GF-D8 (cell line): ENCODE data around the gene EIF3C.
"Not testable (repeated sequence)": the region's sequence is repeated elsewhere in the genome, so short reads cannot be mapped to it uniquely, and the experiment has no call there.

Source experiments
- DNase-seq: peaks from one replicate; lab custom pipeline; 2025; lab: John Stamatoyannopoulos, UW

Gene EIF3C, protein sequence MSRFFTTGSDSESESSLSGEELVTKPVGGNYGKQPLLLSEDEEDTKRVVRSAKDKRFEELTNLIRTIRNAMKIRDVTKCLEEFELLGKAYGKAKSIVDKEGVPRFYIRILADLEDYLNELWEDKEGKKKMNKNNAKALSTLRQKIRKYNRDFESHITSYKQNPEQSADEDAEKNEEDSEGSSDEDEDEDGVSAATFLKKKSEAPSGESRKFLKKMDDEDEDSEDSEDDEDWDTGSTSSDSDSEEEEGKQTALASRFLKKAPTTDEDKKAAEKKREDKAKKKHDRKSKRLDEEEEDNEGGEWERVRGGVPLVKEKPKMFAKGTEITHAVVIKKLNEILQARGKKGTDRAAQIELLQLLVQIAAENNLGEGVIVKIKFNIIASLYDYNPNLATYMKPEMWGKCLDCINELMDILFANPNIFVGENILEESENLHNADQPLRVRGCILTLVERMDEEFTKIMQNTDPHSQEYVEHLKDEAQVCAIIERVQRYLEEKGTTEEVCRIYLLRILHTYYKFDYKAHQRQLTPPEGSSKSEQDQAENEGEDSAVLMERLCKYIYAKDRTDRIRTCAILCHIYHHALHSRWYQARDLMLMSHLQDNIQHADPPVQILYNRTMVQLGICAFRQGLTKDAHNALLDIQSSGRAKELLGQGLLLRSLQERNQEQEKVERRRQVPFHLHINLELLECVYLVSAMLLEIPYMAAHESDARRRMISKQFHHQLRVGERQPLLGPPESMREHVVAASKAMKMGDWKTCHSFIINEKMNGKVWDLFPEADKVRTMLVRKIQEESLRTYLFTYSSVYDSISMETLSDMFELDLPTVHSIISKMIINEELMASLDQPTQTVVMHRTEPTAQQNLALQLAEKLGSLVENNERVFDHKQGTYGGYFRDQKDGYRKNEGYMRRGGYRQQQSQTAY

DNA sequence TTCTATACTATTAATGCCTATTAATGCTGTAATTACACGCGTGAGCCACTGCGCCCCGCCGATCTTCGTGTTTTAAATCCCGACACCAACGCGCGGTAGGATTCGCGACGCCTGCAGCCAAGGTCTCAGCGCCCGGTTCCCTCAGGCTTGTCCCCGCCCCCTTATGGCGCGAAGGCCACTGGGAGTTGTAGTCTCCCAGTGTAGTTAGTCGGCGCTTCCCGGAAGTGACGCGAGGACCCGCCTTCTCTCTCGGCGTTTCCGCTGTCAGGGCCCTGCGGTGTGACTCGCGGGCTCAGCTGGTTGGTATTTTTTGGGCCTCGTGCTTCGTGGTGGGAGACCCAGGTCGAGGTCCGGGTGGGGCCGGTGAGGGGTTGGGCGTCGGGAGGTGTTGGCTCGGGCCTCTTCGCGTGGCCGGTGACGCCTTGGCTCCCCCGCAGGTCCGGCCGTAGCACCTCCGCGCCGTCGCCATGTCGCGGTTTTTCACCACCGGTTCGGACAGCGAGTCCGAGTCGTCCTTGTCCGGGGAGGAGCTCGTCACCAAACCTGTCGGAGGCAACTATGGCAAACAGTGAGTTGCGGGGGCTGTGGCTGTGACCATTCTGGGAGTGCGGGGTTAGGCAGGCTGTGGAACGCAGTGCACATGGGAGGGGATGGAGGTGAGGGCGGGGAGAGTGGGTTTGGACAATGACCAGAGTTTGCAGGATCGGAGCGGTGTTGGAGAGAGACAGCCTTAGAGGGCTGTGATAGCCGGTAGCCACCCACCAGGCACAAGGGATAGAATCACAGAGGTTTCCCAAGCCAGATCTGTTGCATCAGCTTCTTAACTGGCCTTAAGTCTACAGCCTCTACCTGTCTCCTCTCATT lies at the start of gene EIF3C:
Gene EIF3C (plus strand): TSS at position 245 of the 864 bp plus-strand sequence. CDS start 223 bp downstream, at position 468.
- not testable (repeated sequence) for DNase-seq

DNA sequence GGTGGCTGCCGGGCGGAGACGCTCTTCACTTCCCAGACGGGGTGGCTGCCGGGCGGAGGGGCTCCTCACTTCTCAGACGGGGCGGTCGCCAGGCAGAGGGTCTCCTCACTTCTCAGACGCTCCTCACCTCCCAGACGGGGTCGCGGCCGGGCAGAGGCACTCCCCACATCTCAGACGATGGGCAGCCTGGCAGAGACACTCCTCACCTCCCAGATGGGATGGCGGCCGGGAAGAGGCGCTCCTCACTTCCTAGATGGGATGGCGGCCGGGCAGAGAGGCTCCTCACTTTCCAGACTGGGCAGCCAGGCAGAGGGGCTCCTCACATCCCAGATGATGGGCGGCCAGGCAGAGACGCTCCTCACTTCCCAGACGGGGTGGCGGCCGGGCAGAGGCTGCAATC lies 45.0 kb upstream of the EIF3C start:
- not testable (repeated sequence) for DNase-seq

DNA sequence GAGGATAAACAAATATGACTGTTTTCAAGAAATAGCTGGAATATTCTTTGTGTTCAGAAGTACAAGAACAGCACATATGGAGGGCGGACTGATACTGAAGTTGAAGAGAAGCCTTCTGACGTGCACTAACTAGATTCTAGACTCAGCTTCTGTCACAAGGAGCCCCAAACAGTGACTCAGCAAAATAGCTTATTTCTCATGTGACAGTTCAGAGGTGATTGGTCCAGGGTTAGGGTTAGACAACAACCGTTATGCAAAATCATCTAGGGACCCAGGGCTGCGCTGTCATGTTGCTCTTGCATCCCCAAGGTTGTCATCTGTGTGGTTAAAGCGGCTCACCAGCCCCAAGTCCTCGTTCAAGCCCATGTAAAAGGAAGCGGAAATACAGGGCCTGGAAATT lies 43.8 kb upstream of the EIF3C start:
- not testable (repeated sequence) for DNase-seq

DNA sequence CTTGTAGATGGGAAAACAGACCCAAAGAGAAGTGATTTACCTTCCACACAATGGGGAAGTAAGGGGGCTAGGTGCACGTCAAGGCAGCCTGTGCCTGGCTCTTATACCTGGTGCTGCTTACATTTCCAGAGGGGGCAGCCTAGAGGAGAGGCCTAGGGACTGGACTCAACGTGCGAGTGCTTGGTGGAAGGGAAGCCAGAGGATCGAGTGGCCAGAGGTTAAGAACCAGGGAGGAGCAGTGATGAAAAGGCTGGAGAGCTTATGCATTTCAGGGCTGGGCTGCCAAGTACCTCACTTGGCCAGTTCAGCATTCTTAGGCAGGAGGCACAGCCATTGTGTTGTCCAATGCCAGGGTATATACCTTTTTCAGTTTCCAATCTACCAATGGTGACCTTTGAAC lies 43.1 kb upstream of the EIF3C start:
- not testable (repeated sequence) for DNase-seq

DNA sequence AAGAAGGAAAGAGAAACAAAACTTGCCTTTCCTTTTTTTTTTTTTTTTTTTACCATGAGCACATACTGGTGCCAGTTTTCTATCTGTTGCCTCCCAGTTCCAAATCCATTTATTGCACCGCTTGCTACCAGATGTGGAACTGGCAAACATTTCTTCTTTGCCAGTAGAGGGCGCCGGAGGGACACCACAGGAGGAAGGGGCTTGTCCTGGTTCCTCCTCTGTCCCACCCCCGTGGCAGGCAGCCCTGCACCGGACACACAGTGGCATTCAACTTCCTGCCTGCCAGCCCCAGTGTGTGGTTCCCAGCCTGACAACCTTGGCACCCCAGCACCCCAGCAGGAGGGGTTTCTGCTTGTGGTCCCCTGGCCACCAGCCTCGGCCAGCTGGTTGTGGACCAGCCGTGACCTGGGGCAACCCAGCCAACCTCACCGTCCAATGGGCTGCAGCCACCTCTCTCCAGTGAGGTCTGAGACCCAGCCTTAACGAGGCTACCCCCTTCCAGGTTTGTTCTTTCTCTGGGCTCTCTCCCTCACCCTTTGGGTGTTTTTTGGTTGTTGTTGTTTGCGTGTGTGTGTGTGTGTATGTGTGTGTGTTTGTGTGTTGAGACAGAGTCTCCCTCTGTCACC lies 22.8 kb upstream of the EIF3C start:
- DNase-seq, result not testable (repeated sequence)

DNA sequence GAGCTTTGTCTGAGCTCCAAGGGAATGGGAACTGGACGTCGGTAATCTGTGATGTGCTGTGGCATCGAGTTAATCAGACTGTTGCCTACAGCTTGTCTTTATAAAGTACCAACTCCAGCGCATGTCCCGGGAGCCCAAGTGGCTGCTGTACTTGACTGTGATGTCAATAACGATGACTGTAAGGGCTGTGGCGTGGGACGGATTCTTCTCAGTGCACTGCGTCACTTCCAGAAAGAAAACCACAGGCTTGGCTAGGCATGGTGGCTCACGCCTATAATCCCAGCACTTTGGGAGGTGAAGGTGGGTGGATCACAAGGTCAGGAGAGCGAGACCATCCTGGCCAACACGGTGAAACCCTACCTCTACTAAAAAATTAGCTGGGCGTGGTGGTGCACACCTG lies 21.8 kb upstream of the EIF3C start:
- not testable (repeated sequence) for DNase-seq

DNA sequence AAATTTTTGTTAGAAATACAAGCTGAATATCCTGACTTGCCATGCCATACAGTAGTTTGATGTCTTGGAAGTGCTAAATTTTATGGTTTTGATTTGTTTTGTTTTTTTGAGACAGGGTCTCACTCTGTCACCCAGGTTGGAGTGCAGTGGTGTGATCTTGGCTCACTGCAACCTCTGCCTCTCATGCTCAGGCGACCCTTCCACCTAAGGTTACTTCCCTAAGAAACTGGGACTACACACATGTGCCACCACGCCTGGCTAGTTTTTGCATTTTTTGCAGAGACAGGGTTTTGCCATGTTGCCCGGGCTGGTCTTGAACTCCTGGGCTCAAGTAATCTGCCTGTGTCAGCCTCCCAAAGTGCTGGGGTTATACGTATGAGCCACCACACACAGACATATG lies 19.5 kb upstream of the EIF3C start:
- not testable (repeated sequence) for DNase-seq

DNA sequence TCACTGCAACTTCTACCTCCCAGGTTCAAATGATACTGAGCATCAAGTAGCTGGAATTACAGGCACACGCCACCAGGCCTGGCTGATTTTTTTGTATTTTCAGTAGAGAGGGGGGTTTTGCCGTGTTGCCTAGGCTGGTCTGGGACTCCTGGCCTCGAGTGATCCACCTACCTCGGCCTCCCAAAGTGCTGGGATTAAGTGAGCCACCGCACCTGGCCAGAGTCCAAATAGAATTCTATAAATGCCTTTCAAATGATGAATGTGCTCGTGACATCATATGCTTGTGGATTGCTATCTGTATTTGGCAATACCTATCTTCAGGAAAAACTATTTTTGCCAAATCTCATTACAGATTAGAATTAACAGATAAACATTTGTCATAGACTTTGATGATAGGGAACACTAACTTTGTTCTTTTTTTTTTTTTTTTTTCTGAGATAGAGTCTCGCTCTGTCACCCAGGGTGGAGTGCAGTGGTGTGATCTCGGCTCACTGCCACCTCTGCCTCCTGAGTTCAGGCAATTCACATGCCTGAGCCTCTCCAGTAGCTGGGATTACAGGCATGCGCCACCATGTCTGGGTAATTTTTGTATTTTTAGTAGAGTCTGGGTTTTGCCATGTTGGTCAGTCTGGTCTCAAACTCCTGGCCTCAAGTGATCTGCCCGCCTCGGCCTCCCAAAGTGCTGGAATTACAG lies 17.9 kb upstream of the EIF3C start:
- not testable (repeated sequence) for DNase-seq

DNA sequence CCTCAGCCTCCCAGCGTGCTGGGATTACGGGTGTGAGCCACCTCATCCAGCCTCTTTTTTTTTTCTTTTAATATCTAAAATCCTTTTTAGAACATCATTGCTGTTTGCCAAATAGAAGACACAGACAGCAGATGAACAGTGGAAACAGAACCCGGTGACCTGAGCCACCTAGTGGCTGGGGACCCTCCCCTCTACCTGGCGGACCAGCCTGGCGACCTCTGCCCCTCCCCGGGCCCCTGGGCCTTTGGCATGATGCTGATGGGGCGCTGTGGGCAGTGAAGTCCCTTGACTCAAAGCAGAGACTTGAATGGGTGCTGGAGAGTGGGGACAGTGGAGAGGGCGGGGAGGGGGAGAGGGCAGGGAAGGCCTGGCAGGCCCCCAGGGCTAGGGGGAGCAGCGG lies 11.5 kb upstream of the EIF3C start:
- DNase-seq, result not testable (repeated sequence)

DNA sequence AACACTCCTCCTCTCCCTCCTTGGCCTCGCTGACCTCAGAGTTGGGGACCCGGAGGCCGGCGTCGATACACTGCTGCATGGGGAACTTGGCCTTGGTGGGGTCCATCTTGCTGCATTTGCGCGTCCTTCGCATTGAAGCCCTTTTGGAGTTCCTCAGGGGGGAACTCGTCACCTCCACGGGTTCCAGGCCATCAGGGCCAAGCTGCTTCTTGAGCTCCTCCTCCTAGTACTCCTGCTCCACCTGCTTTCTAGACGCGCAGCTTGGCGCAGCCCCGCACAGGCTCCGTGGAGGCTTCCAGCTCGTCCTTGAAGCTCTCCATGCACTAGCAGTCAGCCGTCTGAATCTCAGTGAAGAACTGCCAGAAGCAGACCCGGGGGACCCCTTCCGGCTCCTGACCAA lies 10.9 kb upstream of the EIF3C start:
- not testable (repeated sequence) for DNase-seq

DNA sequence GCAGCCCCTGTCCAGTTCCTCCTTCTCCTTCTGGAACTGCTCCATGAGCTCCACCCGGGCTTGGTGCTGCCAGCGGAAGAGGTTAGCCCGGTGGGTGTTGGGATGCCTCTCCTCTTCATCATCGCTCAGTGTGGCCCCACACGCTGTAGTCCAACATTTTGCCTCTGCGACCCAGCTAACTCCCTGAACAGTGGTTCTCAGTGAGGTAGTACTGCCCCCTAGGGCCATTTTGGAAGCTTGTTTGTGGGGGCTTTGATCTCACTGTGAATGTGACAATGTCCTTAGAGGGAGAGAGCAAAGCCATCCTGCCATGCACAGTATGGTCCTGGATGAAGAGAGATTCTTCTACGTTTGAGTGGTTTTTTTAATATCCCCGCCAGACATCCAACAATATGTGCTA lies 9.9 kb upstream of the EIF3C start:
- not testable (repeated sequence) for DNase-seq

DNA sequence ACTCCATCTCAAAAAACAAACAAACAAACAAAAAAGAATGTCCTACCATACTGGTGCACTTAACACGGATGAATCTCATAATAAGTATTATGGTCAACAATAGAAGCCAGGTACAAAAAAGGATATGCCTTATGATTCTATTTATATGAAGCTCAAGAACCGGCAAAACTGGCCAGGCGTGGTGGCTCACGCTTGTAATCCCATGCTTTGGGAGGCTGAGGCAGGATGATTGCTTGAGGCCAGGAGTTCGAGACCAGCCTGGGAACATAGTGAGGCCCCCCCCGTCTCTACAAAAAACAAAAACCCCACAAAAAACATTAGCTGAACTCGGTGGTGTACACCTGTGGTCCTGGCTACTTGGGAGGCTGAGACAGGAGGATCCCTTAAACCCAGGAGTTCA lies 7.0 kb upstream of the EIF3C start:
- DNase-seq, result not testable (repeated sequence)

DNA sequence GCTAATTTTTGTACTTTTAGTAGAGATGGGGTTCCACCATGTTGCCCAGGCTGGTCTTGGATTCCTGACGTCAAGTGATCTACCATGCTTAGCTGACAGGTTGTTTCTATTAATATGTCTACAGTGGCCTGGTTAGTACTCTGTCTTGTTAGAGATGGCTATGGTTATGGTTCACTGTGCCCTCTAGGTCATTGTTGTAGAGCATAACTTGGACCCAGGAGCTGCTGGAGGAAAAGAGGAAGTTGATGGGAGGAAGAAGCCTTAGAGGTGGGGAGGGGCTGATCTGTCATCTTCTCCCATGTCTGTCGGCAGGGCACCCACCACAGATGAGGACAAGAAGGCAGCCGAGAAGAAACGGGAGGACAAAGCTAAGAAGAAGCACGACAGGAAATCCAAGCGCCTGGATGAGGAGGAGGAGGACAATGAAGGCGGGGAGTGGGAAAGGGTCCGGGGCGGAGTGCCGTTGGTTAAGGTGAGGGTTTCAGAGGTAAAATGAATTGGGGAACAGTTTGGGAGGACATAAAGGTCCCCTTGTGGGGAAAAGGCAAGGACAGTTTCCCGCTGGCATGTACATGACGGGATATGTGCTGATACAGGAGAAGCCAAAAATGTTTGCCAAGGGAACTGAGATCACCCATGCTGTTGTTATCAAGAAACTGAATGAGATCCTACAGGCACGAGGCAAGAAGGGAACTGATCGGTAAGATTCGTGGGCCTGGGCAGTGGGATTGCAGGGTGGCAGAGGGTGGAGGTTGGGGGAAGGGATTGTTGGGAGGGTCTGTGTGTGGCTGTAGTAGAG lies 11.8 kb downstream of the EIF3C start:
- not testable (repeated sequence) for DNase-seq

DNA sequence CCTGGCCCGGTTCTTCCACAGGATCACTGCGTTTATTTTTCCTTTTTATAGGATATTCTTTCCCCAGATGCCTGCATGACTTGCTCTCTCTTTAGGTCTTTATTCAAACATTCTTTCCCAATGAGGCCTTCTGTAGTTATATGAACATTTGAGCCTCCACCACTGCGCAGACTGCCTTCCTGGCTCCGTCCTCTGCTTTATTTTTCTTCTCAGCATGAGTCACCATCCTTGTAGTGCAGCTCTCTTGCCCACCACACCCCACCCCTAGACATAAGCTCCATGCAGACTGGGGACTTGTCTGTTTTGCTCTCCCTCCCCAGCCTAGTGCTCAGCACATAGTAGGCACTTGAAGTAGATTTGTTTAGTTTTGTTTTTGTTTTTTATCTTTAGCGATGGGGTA lies 20.0 kb downstream of the EIF3C start:
- not testable (repeated sequence) for DNase-seq

DNA sequence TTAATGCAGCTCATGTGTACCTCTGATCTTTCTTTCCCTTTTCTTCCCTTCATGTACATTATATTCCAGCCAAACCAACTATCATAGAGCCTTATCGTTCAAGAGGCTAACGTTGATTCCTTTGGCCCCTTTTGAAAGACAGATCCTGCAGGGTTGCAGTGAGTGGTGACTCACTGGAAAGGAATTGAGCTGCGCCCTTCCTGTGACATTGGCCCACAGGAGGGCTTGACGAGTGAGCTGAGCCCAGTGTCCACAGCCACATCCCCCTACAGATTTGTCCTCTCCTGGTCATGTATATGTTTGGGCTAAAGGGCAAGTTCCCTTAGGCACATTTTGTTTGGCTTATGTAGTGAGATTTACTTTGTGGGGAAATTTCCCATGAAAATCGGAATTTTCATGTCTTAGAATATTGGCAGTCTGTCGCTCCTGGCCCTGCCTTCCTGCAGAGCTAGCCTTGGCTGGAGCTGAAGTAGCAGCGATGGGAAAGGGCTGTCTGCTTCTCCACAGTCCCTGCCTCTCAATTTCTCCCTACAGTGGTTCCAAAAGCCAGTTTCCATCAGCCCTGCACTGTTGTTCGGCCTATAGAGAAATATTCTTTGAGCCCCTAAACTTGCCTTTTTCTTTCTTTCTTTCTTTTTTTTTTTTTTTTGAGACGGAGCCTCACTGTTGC lies 21.3 kb downstream of the EIF3C start:
- DNase-seq, result not testable (repeated sequence)

DNA sequence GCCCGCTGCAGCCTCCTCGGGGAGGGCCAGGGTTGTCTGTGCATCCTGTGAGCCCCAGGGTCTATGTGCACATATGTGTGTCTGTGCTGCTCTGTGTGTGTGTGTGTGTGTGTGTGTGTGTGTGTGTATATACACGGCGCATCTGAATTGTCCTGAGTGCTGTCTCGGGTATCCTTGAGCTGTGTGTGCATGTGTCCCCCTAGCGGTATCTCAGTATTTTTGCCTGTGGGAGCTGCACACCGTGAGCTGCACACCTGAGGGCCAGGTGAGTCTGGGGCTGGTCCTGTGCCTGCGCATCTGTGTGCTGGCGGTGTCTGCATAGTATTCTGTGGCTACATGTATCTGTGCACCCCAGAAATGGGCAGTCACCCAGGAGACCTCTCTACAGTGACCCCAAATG lies 28.5 kb downstream of the EIF3C start:
- not testable (repeated sequence) for DNase-seq

DNA sequence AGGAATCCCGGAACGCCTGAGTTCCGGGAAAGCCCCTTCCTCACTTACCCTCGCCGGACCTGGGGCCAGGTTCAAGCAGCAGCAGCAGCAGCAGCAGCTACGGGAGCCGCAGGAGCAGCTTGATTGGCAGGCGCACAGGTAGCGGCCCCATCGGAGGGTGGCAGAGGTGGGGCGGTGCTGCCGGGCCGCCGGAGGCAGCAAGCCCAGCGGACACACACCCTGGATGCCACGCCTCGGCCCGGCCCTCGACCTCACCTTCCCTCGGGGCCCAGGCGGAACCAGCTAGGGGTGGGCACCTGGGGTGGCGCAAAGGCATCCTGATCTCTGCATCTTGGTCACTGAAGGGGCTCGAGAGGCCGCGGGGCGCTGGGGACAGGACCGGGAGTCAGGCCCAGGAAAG lies 29.4 kb downstream of the EIF3C start:
- DNase-seq, result not testable (repeated sequence)

DNA sequence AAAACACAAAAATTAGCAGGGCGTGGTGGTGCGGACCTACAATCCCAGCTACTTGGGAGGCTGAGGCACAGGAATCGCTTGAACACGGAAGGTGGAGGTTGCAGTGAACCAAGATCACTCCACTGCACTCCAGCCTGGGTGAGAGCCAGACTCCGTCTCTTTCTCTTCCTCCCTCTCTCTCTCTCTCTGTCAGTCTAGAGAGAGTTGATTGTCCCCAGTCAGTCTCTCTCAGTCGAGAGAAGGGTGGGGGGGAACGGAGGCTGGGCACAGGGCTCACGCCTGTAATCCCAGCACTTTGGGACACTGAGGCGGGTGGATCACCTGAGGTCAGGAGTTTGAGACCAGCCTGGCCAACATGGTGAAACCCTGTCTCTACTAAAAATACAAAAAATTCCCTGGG lies 30.0 kb downstream of the EIF3C start:
- DNase-seq, result not testable (repeated sequence)

DNA sequence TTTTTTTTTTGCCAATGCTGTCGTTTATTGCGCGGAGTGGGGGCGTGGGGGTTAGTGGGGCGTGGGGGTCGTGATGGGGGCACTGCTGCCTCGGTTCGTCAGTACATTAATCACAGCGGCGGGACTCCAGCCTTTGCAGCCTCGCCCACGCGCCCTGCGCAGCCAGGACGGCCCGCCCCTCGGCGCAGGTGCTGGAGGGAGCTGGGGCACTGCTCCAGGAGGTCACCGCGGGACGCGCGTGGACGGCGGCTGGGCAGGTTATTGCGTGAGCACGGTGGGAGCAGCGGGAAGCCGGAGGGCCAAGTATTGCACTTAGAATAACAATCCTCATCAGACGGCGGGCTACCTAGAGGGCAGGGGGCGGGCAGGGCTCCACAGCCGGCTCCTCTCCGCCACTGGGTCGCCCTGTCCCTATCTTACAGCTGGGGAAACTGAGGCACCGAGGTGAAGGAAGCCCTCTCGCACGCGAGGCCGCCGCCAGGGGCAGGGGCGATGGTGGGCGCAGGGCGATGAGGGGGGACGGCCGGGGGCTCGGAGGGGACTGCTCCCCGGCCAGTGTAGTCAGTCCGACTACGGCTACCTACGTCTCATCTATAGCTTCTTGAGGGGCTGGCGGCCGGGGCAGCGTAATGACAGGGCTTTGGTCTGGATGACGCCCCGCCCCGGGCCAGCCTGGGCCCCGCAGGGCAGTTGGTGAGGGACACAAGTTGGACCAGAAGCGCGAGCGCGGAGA lies 35.5 kb downstream of the EIF3C start:
- not testable (repeated sequence) for DNase-seq
